Natural killer cell (primary cell): ENCODE measurements around the gene COLQ. TPM values are rescaled to one million over a fixed set of nuclear protein-coding genes. Genes with fewer than 3 reads are reported as not detected.
A peak's percentile ranks its signal among the peaks of the same experiment; 100 is the strongest.

ENCODE experiments used
- ATAC-seq, 3 donors: fragments of 150-1000 bp in 2 of 3; fragments of 200-7000 bp in 1 of 3; cut with Tn5 transposase; 1 replicate in 1 of 3; 2 replicates in 2 of 3; pipeline ENCODE4 v1.10.0; 2021; ENCODE audit warnings: mild to moderate bottlenecking in 2 of 3, moderate library complexity in 2 of 3
- DNase-seq, 2 donors: peaks; one replicate each; pipeline versions ENCODE4 v3.0.0 to v3.0.0-alpha.2; 2013 to 2021; ENCODE audit warnings: mixed read lengths in 1 of 2
- H3K27ac ChIP-seq: one replicate; pipeline ENCODE4 v1.5.1; 2013; ENCODE audit warnings: mild to moderate bottlenecking, low read length
- H3K27me3 ChIP-seq: one replicate; pipeline ENCODE4 v1.6.1; 2013; ENCODE audit warnings: low read length; ENCODE audit not compliant: control insufficient read depth, insufficient read depth
- H3K36me3 ChIP-seq: one replicate; pipeline ENCODE4 v1.6.1; 2013; ENCODE audit warnings: low read length; ENCODE audit not compliant: control insufficient read depth, insufficient read depth
- H3K4me1 ChIP-seq: one replicate; pipeline ENCODE4 v1.6.1; 2013; ENCODE audit warnings: low read length; ENCODE audit not compliant: control insufficient read depth, insufficient read depth
- H3K4me3 ChIP-seq: one replicate; pipeline ENCODE4 v1.5.1; 2013; ENCODE audit warnings: low read length
- H3K9me3 ChIP-seq: one replicate; pipeline ENCODE4 v1.6.1; 2013; ENCODE audit warnings: low read length; ENCODE audit not compliant: control insufficient read depth, insufficient read depth
- H3K27ac Mint-ChIP-seq, 2 donors: one replicate each; pipeline ENCODE4 v1.8.0; 2022; ENCODE audit warnings: mild to moderate bottlenecking in 2 of 2, mixed read lengths in 2 of 2, moderate library complexity in 1 of 2
- H3K27me3 Mint-ChIP-seq, 2 donors: one replicate each; pipeline ENCODE4 v1.8.0; 2022; ENCODE audit warnings: low read depth in 2 of 2, mixed read lengths in 2 of 2
- H3K36me3 Mint-ChIP-seq: one replicate; pipeline ENCODE4 v1.8.0; 2022; ENCODE audit warnings: mixed read lengths
- H3K4me1 Mint-ChIP-seq, 2 donors: one replicate each; pipeline ENCODE4 v1.8.0; 2022; ENCODE audit warnings: mixed read lengths in 2 of 2
- H3K4me3 Mint-ChIP-seq: one replicate; pipeline ENCODE4 v1.8.0; 2022; ENCODE audit warnings: mild to moderate bottlenecking, moderate library complexity, mixed read lengths
- H3K9me3 Mint-ChIP-seq, 2 donors: one replicate each; pipeline ENCODE4 v1.8.0; 2022; ENCODE audit warnings: mixed read lengths in 2 of 2
- CTCF ChIP-seq: fragments of 200-600 bp; IDR thresholded peaks from one replicate; pipeline ENCODE4 v1.8.0; 2022; ENCODE audit warnings: antibody characterized with exemption
- WGBS: methylation state at CpG from one replicate; pipeline ENCODE4 v1.1.7; 2013; ENCODE audit warnings: missing lambda C conversion rate; ENCODE audit not compliant: insufficient coverage; 5-methylcytosine and 5-hydroxymethylcytosine counted together
- intact Hi-C: fragments of 100-400 bp; cut with micrococcal nuclease; formaldehyde crosslinking; loops from one replicate; pipeline ENCODE4 v1.14.2; 2022
- total RNA-seq, 4 donors: library from RNA; stranded (reverse); fragments of 120-200 nt in 1 of 4; gene quantifications; one replicate each; pipeline versions ENCODE4 v1.2.3 to v1.2.4, GENCODE V29; 2013 to 2022

COLQ gene
- total RNA-seq, 3 donors from 2014 or later (not counting 1 experiment from before 2014, with no cell fraction given), result 37.7 to 60.7 (median 55.8) TPM

GRCh38 chr3:15453991-15454625, 67.4 kb downstream of the COLQ start:
- H3K27ac ChIP-seq, result no peak overlapping the region
- no peak overlapping the region for H3K4me3 ChIP-seq
- H3K9me3 ChIP-seq, result peaks cover 5% of the 10 kb centered on the region
- H3K4me3 Mint-ChIP-seq, result no peak overlapping the region
- no peak for DNase-seq
- no peak overlapping the region for H3K27ac Mint-ChIP-seq
- no peak for TF ChIP-seq CTCF
- no peaks in the 10 kb centered on the region for H3K9me3 Mint-ChIP-seq
- no peaks in the 10 kb centered on the region for H3K27me3 Mint-ChIP-seq
- H3K36me3 ChIP-seq, result peaks cover 7% of the 10 kb centered on the region
- H3K4me1 Mint-ChIP-seq, result peaks cover 37 to 41% of the 10 kb centered on the region in 2 donors
- WGBS, result 89% methylated on average over 8 of the region's 9 CpGs
- H3K27me3 ChIP-seq, result no peaks in the 10 kb centered on the region
- intact Hi-C loops, result no loop called here
- no peak for ATAC-seq
- peaks cover 6% of the 10 kb centered on the region for H3K36me3 Mint-ChIP-seq
- H3K4me1 ChIP-seq, result peaks cover 36% of the 10 kb centered on the region

GRCh38 chr3:15453501-15453900, 68.0 kb downstream of the COLQ start:
- Histone ChIP-seq H3K9me3 (peaks cover 5% of the 10 kb centered on the region), H3K4me3 (no peak overlapping the region), H3K4me1 (peaks cover 36% of the 10 kb centered on the region), H3K27me3 (no peaks in the 10 kb centered on the region), H3K36me3 (peaks cover 7% of the 10 kb centered on the region), H3K27ac (no peak overlapping the region)
- Mint-ChIP-seq H3K4me3 (no peak overlapping the region), H3K27ac (no peak overlapping the region), H3K4me1 (peaks cover 39 to 41% of the 10 kb centered on the region in 2 donors), H3K27me3 (no peaks in the 10 kb centered on the region), H3K36me3 (peaks cover 6% of the 10 kb centered on the region), H3K9me3 (no peaks in the 10 kb centered on the region)
- WGBS, result 88% methylated on average over 7 of the region's 8 CpGs
- DNase-seq, result no peak
- ATAC-seq, result no peak
- no peak for TF ChIP-seq CTCF
- intact Hi-C loops, result no loop called here

- ATAC-seq (no peak), DNase-seq (no peak)
- Histone ChIP-seq H3K4me3 (no peak overlapping the region), H3K36me3 (peaks cover 7% of the 10 kb centered on the region), H3K9me3 (no peaks in the 10 kb centered on the region), H3K27ac (no peak overlapping the region), H3K27me3 (no peaks in the 10 kb centered on the region), H3K4me1 (peaks cover 32% of the 10 kb centered on the region)
- WGBS, result 95% methylated on average over 5 of the region's 5 CpGs
- peak overlapping the region; percentile 88 to 90 for H3K27ac Mint-ChIP-seq
- H3K9me3 Mint-ChIP-seq, result no peaks in the 10 kb centered on the region
- peaks cover 1% of the 10 kb centered on the region for H3K36me3 Mint-ChIP-seq
- intact Hi-C loops, result no loop called here
- H3K4me1 Mint-ChIP-seq, result peaks cover 34 to 37% of the 10 kb centered on the region in 2 donors
- no peak overlapping the region for H3K4me3 Mint-ChIP-seq
- TF ChIP-seq CTCF, result no peak
- no peaks in the 10 kb centered on the region for H3K27me3 Mint-ChIP-seq
Observed at GRCh38 chr3:15452961-15453360, 68.5 kb downstream of the COLQ start.

GRCh38 chr3:15452156-15452555, 69.3 kb downstream of the COLQ start:
- peaks cover 32% of the 10 kb centered on the region for H3K4me1 ChIP-seq
- H3K27me3 ChIP-seq, result no peaks in the 10 kb centered on the region
- intact Hi-C loops, result no loop called here
- no peak overlapping the region for H3K4me3 ChIP-seq
- H3K36me3 Mint-ChIP-seq, result no peaks in the 10 kb centered on the region
- peaks cover 10% of the 10 kb centered on the region for H3K36me3 ChIP-seq
- ATAC-seq (no peak), DNase-seq (no peak)
- H3K27ac Mint-ChIP-seq, result peak overlapping the region; percentile 88 to 90
- TF ChIP-seq CTCF, result no peak
- no peaks in the 10 kb centered on the region for H3K9me3 ChIP-seq
- H3K4me3 Mint-ChIP-seq, result no peak overlapping the region
- H3K4me1 Mint-ChIP-seq, result peaks cover 33 to 37% of the 10 kb centered on the region in 2 donors
- H3K27ac ChIP-seq, result no peak overlapping the region
- 86% methylated on average over 9 of the region's 9 CpGs for WGBS
- H3K9me3 Mint-ChIP-seq, result no peaks in the 10 kb centered on the region
- H3K27me3 Mint-ChIP-seq, result no peaks in the 10 kb centered on the region
